Karpas-422 (cell line): ENCODE measurements around the gene ENTHD1. TPM values are rescaled to one million over a fixed set of nuclear protein-coding genes. Genes with fewer than 3 reads are reported as not detected.

Experiments used
- DNase-seq: peaks from one replicate; pipeline ENCODE4 v3.0.0-alpha.2; 2015
- H2AFZ ChIP-seq: fragments of 200-600 bp; sonication (generic); 2 replicates; pipeline ENCODE4 v1.6.1; 2014; ENCODE audit warnings: antibody characterized with exemption, low read length, mixed read lengths
- H3K27ac ChIP-seq: fragments of 200-600 bp; sonication (generic); 2 replicates; pipeline ENCODE4 v1.5.1; 2014; ENCODE audit warnings: mild to moderate bottlenecking, low read length, moderate library complexity
- H3K27me3 ChIP-seq: fragments of 200-600 bp; sonication (generic); 2 replicates; pipeline ENCODE4 v1.6.1; 2014; ENCODE audit warnings: low read length, mixed read lengths
- H3K36me3 ChIP-seq: fragments of 200-600 bp; sonication (generic); 2 replicates; pipeline ENCODE4 v1.6.1; 2014; ENCODE audit warnings: low read length, mixed read lengths; ENCODE audit not compliant: insufficient read depth
- H3K4me1 ChIP-seq: fragments of 200-600 bp; sonication (generic); 2 replicates; pipeline ENCODE4 v1.6.1; 2014; ENCODE audit warnings: mild to moderate bottlenecking, low read length, mixed read lengths
- H3K4me2 ChIP-seq: fragments of 200-600 bp; sonication (generic); 2 replicates; pipeline ENCODE4 v1.6.1; 2014; ENCODE audit warnings: low read length, low read depth, mild to moderate bottlenecking; ENCODE audit not compliant: poor library complexity, severe bottlenecking
- H3K4me3 ChIP-seq: fragments of 200-600 bp; sonication (generic); 2 replicates; pipeline ENCODE4 v1.5.1; 2014; ENCODE audit warnings: mild to moderate bottlenecking, antibody characterized with exemption, low read length, mixed read lengths
- H3K79me2 ChIP-seq: fragments of 200-600 bp; sonication (generic); 2 replicates; pipeline ENCODE4 v1.6.1; 2014; ENCODE audit warnings: mild to moderate bottlenecking, low read length, mixed read lengths
- H3K9ac ChIP-seq: fragments of 200-600 bp; sonication (generic); 2 replicates; pipeline ENCODE4 v1.6.0; 2014; ENCODE audit warnings: low read length
- H3K9me2 ChIP-seq: fragments of 200-600 bp; sonication (generic), shearing (Covaris generic); replicated peaks from 2 replicates; pipeline ENCODE4 v1.6.0; 2014; ENCODE audit warnings: mild to moderate bottlenecking, low read length, moderate library complexity; ENCODE audit not compliant: insufficient read depth
- H3K9me3 ChIP-seq: fragments of 300-700, 200-600 bp; sonication (generic); 2 replicates; pipeline ENCODE4 v1.6.1; 2014; ENCODE audit warnings: low read length, mixed read lengths
- H4K20me1 ChIP-seq: fragments of 200-600 bp; sonication (generic); 2 replicates; pipeline ENCODE4 v1.6.1; 2014; ENCODE audit warnings: mild to moderate bottlenecking, antibody characterized with exemption, low read length, low read depth; ENCODE audit not compliant: insufficient read depth
- total RNA-seq: library from RNA; depleted of rRNA; stranded (reverse); fragments of >200 nt; shearing (Covaris generic); gene quantifications from 2 replicates; pipeline ENCODE4 v1.2.3, GENCODE V29; 2014; ENCODE audit warnings: low replicate concordance

Gene ENTHD1
- total RNA-seq, 1 experiment from 2014 or later, result not detected

DNA sequence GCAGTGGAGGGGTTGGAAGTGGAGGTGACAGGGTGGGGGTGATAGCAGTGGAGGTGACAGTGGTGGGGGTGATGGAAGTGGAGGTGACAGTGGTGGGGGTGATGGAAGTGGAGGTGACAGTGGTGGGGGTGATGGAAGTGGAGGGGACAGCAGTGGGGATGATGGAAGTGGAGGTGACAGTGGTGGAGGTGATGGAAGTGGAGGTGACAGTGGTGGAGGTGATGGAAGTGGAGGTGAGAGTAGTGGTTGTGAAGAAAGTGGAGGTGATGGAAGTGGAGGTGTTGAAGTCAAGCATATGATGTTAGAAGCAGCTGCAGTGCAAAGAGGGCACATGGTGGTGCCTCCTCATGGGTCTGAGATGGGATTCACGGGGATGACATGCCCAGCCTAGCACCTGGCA is 181.5 kb downstream of the ENTHD1 start:
- H3K9ac ChIP-seq, result no peak overlapping the region
- no peaks in the 10 kb centered on the region for H3K9me2 ChIP-seq
- H3K9me3 ChIP-seq, result no peaks in the 10 kb centered on the region
- no peaks in the 10 kb centered on the region for H3K36me3 ChIP-seq
- no peaks in the 10 kb centered on the region for H3K79me2 ChIP-seq
- H3K27me3 ChIP-seq, result no peaks in the 10 kb centered on the region
- DNase-seq, result no peak
- no peaks in the 10 kb centered on the region; the same call in 1 of the 2 replicates for H4K20me1 ChIP-seq
- H3K27ac ChIP-seq, result no peak overlapping the region
- H2AFZ ChIP-seq, result no peak overlapping the region
- H3K4me2 ChIP-seq, result no peak overlapping the region
- peaks cover 5% of the 10 kb centered on the region for H3K4me1 ChIP-seq
- H3K4me3 ChIP-seq, result no peak overlapping the region

GRCh38 chr22:39710380-39711150 is 183.0 kb downstream of the ENTHD1 start:
- Histone ChIP-seq H3K36me3 (no peaks in the 10 kb centered on the region), H3K4me1 (peaks cover 5% of the 10 kb centered on the region), H3K27me3 (no peaks in the 10 kb centered on the region), H4K20me1 (no peaks in the 10 kb centered on the region; the same call in 1 of the 2 replicates), H3K4me2 (no peak overlapping the region), H3K9me3 (no peaks in the 10 kb centered on the region), H3K9ac (no peak overlapping the region), H2AFZ (no peak overlapping the region), H3K27ac (no peak overlapping the region), H3K4me3 (no peak overlapping the region), H3K79me2 (no peaks in the 10 kb centered on the region), H3K9me2 (no peaks in the 10 kb centered on the region)
- DNase-seq, result no peak

DNA sequence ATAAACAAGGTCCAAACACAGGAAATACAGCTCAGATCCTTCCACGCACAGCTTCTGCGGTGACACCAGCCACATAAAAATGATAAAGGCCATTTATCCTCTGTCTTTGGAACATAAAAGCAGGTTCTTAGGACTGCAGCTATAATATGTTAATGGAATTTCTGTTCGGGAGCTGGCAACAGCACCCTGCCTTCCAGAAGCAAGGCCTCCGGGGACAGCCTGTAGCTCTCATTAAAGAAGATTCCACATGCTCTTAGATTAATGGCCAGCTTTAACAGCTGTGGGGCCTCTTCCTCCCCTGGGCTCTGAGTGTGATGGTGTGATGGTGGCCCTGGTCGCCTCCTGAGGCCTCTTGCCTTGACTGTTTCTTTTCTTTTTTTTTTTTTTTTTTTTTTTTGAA is 185.7 kb downstream of the ENTHD1 start:
- peaks cover 2% of the 10 kb centered on the region for H3K4me1 ChIP-seq
- H3K9me3 ChIP-seq, result no peaks in the 10 kb centered on the region
- DNase-seq, result no peak
- H4K20me1 ChIP-seq, result no peaks in the 10 kb centered on the region; the same call in 1 of the 2 replicates
- no peak overlapping the region for H3K4me2 ChIP-seq
- H3K79me2 ChIP-seq, result no peaks in the 10 kb centered on the region
- H3K27me3 ChIP-seq, result no peaks in the 10 kb centered on the region
- H3K27ac ChIP-seq, result no peak overlapping the region
- H3K4me3 ChIP-seq, result no peak overlapping the region
- H3K9ac ChIP-seq, result no peak overlapping the region
- H3K9me2 ChIP-seq, result no peaks in the 10 kb centered on the region
- no peak overlapping the region for H2AFZ ChIP-seq
- no peaks in the 10 kb centered on the region for H3K36me3 ChIP-seq

- H3K9me2 ChIP-seq, result no peaks in the 10 kb centered on the region
- H3K36me3 ChIP-seq, result no peaks in the 10 kb centered on the region
- no peak overlapping the region for H3K4me2 ChIP-seq
- no peak overlapping the region for H3K9ac ChIP-seq
- H3K27ac ChIP-seq, result no peak overlapping the region
- H4K20me1 ChIP-seq, result no peaks in the 10 kb centered on the region
- H3K4me3 ChIP-seq, result no peak overlapping the region
- DNase-seq, result no peak
- no peaks in the 10 kb centered on the region for H3K27me3 ChIP-seq
- no peak overlapping the region for H2AFZ ChIP-seq
- no peaks in the 10 kb centered on the region for H3K4me1 ChIP-seq
- no peaks in the 10 kb centered on the region for H3K79me2 ChIP-seq
- H3K9me3 ChIP-seq, result no peaks in the 10 kb centered on the region
These were observed 186.2 kb downstream of the ENTHD1 start for GRCh38 chr22:39707351-39707750.

GRCh38 chr22:39706376-39707140 is 187.0 kb downstream of the ENTHD1 start:
- H2AFZ ChIP-seq, result no peak overlapping the region
- H3K4me1 ChIP-seq, result no peaks in the 10 kb centered on the region
- H3K27ac ChIP-seq, result no peak overlapping the region
- H3K9ac ChIP-seq, result no peak overlapping the region
- H3K79me2 ChIP-seq, result no peaks in the 10 kb centered on the region
- no peaks in the 10 kb centered on the region for H4K20me1 ChIP-seq
- no peak for DNase-seq
- H3K9me2 ChIP-seq, result no peaks in the 10 kb centered on the region
- no peaks in the 10 kb centered on the region for H3K9me3 ChIP-seq
- H3K4me2 ChIP-seq, result no peak overlapping the region
- H3K27me3 ChIP-seq, result no peaks in the 10 kb centered on the region
- no peak overlapping the region for H3K4me3 ChIP-seq
- no peaks in the 10 kb centered on the region for H3K36me3 ChIP-seq

GRCh38 chr22:39705386-39705785 is 188.2 kb downstream of the ENTHD1 start:
- Histone ChIP-seq H3K4me2 (no peak overlapping the region), H3K27ac (no peak overlapping the region), H3K9ac (no peak overlapping the region), H4K20me1 (peaks cover under 1% of the 10 kb centered on the region; the same call in 1 of the 2 replicates), H3K36me3 (no peaks in the 10 kb centered on the region), H2AFZ (no peak overlapping the region), H3K9me3 (no peaks in the 10 kb centered on the region), H3K4me1 (no peaks in the 10 kb centered on the region), H3K79me2 (no peaks in the 10 kb centered on the region), H3K4me3 (no peak overlapping the region), H3K9me2 (no peaks in the 10 kb centered on the region), H3K27me3 (no peaks in the 10 kb centered on the region)
- DNase-seq, result no peak

DNA sequence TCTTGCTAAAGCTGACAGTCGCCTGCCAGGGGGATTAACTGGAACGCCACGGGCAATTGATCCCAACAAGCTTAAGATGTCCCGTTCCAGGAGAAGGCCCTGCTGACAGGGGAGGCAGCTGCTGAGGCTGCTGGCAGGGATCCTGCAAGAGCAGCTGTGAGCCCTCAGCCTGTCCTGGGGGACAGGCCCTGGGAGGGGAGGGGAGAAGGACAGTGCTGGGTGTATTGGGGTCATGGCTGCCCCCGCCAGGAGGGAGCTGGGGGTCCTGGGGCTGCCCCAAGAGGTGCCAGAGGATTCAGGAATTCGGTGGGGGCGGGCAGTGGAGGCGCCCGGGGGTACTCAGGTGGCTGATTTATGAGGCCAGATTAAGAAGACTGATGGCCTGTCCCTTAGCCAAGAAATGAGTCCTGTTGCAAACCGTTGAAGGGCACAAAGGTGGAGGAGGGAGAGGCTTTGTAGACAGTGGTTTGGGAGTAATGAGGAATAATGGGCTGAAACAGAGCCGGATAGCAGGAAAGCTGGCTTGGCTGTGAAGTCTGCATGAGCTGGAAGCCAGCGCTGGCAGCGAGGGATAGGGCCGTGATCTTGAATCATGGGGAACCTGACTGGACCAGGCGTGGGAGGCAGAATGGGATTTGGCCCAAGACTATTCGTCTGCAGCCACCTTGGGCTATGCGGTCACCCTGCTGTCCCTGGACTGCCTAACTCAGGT is 189.5 kb downstream of the ENTHD1 start:
- Histone ChIP-seq H4K20me1 (peaks cover 6% of the 10 kb centered on the region; the same call in 1 of the 2 replicates), H3K79me2 (no peaks in the 10 kb centered on the region), H3K27ac (no peak overlapping the region), H3K36me3 (no peaks in the 10 kb centered on the region), H3K4me2 (no peak overlapping the region), H3K4me3 (no peak overlapping the region), H3K4me1 (no peaks in the 10 kb centered on the region), H3K9me3 (no peaks in the 10 kb centered on the region), H3K27me3 (no peaks in the 10 kb centered on the region), H3K9me2 (no peaks in the 10 kb centered on the region), H3K9ac (no peak overlapping the region), H2AFZ (no peak overlapping the region)
- DNase-seq, result no peak

GRCh38 chr22:39703091-39703490 is 190.5 kb downstream of the ENTHD1 start:
- no peaks in the 10 kb centered on the region for H3K9me2 ChIP-seq
- no peak overlapping the region for H2AFZ ChIP-seq
- H3K4me1 ChIP-seq, result no peaks in the 10 kb centered on the region
- DNase-seq, result no peak
- no peak overlapping the region for H3K4me3 ChIP-seq
- no peaks in the 10 kb centered on the region for H3K27me3 ChIP-seq
- no peaks in the 10 kb centered on the region for H3K9me3 ChIP-seq
- no peaks in the 10 kb centered on the region for H3K36me3 ChIP-seq
- H3K27ac ChIP-seq, result no peak overlapping the region
- H3K9ac ChIP-seq, result no peak overlapping the region
- H4K20me1 ChIP-seq, result peaks cover 6% of the 10 kb centered on the region; the same call in 1 of the 2 replicates
- H3K4me2 ChIP-seq, result no peak overlapping the region
- H3K79me2 ChIP-seq, result no peaks in the 10 kb centered on the region
